Sigmoid colon (tissue), 7 donors: ENCODE results near the gene IRAK1. TPM values are rescaled to one million over a fixed set of nuclear protein-coding genes. Genes with fewer than 3 reads are reported as not detected.
A peak's percentile ranks its signal among the peaks of the same experiment; 100 is the strongest.

Experiments
- DNase-seq: peaks from one replicate; pipeline ENCODE4 v3.0.0-alpha.2; 2019
- H3K27ac ChIP-seq, 4 donors: fragments of 200-600 bp; sonication (generic); one replicate each; pipeline ENCODE4 v1.5.1; 2016 to 2019; ENCODE audit warnings: mild to moderate bottlenecking in 1 of 4
- H3K27me3 ChIP-seq, 3 donors: fragments of 200-600 bp; sonication (generic); one replicate each; pipeline ENCODE4 v1.5.1; 2019; ENCODE audit warnings: mild to moderate bottlenecking in 1 of 3
- H3K36me3 ChIP-seq, 4 donors: fragments of 200-600 bp; sonication (generic); one replicate each; pipeline ENCODE4 v1.5.1; 2016 to 2019
- H3K4me1 ChIP-seq, 4 donors: fragments of 200-600 bp; sonication (generic); one replicate each; pipeline ENCODE4 v1.5.1; 2017 to 2019
- H3K4me3 ChIP-seq, 4 donors: fragments of 200-600 bp; sonication (generic); one replicate each; pipeline ENCODE4 v1.5.1; 2017 to 2019; ENCODE audit warnings: mild to moderate bottlenecking in 2 of 4, moderate library complexity in 1 of 4
- H3K9me3 ChIP-seq, 4 donors: fragments of 200-600 bp in 3 of 4; sonication (generic) in 3 of 4; one replicate each; pipeline versions ENCODE4 v1.5.1 to v1.6.1; 2013 to 2019
- CTCF ChIP-seq, 4 experiments: fragments of 450-650 bp in 3 of 4; fragments of 200-600 bp in 1 of 4; IDR thresholded peaks; one replicate each; pipeline ENCODE4 v1.5.1; 2016 to 2019; ENCODE audit warnings: antibody characterized with exemption in 4 of 4, mild to moderate bottlenecking in 3 of 4, moderate library complexity in 2 of 4
- EP300 ChIP-seq, 4 donors: sonication (generic); formaldehyde crosslinking; IDR thresholded peaks; one replicate each; pipeline ENCODE4 v1.6.1; 2017; ENCODE audit warnings: antibody characterized with exemption in 4 of 4
- POLR2A ChIP-seq, 2 donors: fragments of 450-650 bp; IDR thresholded peaks; one replicate each; pipeline ENCODE4 v1.6.1; 2016; ENCODE audit warnings: antibody characterized with exemption in 2 of 2, mild to moderate bottlenecking in 2 of 2, moderate library complexity in 2 of 2
- POLR2AphosphoS5 ChIP-seq, 4 donors: sonication (generic); formaldehyde crosslinking; IDR thresholded peaks; one replicate each; pipeline ENCODE4 v1.6.1; 2017; ENCODE audit warnings: antibody characterized with exemption in 4 of 4
- WGBS, 2 donors: extraction: QIAGEN DNeasy Blood & Tissue Kit; methylation state at CpG; one replicate each; pipeline ENCODE4 v1.1.7; 2013; 5-methylcytosine and 5-hydroxymethylcytosine counted together
- intact Hi-C: fragments of 100-400 bp; cut with DNase I; formaldehyde crosslinking; loops from one replicate; pipeline ENCODE4 v1.15.1; 2023
- polyA plus RNA-seq, 3 donors: library from polyadenylated mRNA; stranded (reverse); fragments of 200-250 nt; gene quantifications; one replicate each; pipeline ENCODE4 v1.2.3, GENCODE V29; 2013
- total RNA-seq, 4 donors: library from RNA; depleted of rRNA; stranded (reverse); fragments of >200 nt; gene quantifications; one replicate each; pipeline ENCODE4 v1.1.0, GENCODE V29; 2016
- donor health status: healthy with polysubstance abuse.
- donor health status: Bipolar disorder and iron deficiency.
- donor health status: healthy.

Gene IRAK1
- total and polyA plus RNA-seq, 7 donors: 26.8 to 103 (median 41.7) TPM

- intact Hi-C loops: no loop called here
- DNase-seq: no peak
- Histone ChIP-seq H3K4me1 (peaks cover 0 to 68% (median 46%) of the 10 kb centered on the region in 4 donors), H3K9me3 (no peaks in the 10 kb centered on the region), H3K36me3 (no peaks in the 10 kb centered on the region), H3K27me3 (no peaks in the 10 kb centered on the region), H3K4me3 (no peak overlapping the region), H3K27ac (peak overlapping the region; percentile 39 to 81 (median 58))
- 83 to 88% methylated on average over 13 of the region's 13 CpGs for WGBS, 2 donors
- TF ChIP-seq POLR2A (IDR thresholded peaks at IDR 0.05) (no peak), EP300 (IDR thresholded peaks at IDR 0.05) (no peak), POLR2AphosphoS5 (IDR thresholded peaks at IDR 0.05) (no peak), CTCF (IDR thresholded peaks at IDR 0.05) (no peak)
Observed at GRCh38 chrX:154040863-154041262, 21.2 kb upstream of the IRAK1 start.

GRCh38 chrX:154040307-154040756 is 20.6 kb upstream of the IRAK1 start:
- intact Hi-C loops: no loop called here
- Histone ChIP-seq H3K4me1 (peaks cover 0 to 65% (median 45%) of the 10 kb centered on the region in 4 donors), H3K9me3 (no peaks in the 10 kb centered on the region), H3K4me3 (no peak overlapping the region), H3K27ac (peak overlapping the region; percentile 35 to 81 (median 58)), H3K27me3 (no peaks in the 10 kb centered on the region), H3K36me3 (no peaks in the 10 kb centered on the region)
- no peak for DNase-seq
- WGBS, 2 donors: 56 to 66% methylated on average over 7 of the region's 7 CpGs
- TF ChIP-seq EP300 (IDR thresholded peaks at IDR 0.05): no peak
- peak in 1 of 4 donors; percentile 44 for TF ChIP-seq POLR2AphosphoS5 (IDR thresholded peaks at IDR 0.05)

- no peak for DNase-seq
- Histone ChIP-seq H3K4me1 (peaks cover 0 to 65% (median 44%) of the 10 kb centered on the region in 4 donors), H3K27me3 (no peaks in the 10 kb centered on the region), H3K36me3 (no peaks in the 10 kb centered on the region), H3K27ac (peak overlapping the region; percentile 35 to 81 (median 58)), H3K4me3 (no peak overlapping the region), H3K9me3 (no peaks in the 10 kb centered on the region)
- TF ChIP-seq POLR2AphosphoS5 (IDR thresholded peaks at IDR 0.05) (no peak), CTCF (IDR thresholded peaks at IDR 0.05) (no peak), EP300 (IDR thresholded peaks at IDR 0.05) (no peak), POLR2A (IDR thresholded peaks at IDR 0.05) (no peak)
- intact Hi-C loops: no loop called here
- WGBS, 2 donors: 91 to 96% methylated on average over 11 of the region's 11 CpGs
Observed at GRCh38 chrX:154039577-154039976, 19.9 kb upstream of the IRAK1 start.

DNA sequence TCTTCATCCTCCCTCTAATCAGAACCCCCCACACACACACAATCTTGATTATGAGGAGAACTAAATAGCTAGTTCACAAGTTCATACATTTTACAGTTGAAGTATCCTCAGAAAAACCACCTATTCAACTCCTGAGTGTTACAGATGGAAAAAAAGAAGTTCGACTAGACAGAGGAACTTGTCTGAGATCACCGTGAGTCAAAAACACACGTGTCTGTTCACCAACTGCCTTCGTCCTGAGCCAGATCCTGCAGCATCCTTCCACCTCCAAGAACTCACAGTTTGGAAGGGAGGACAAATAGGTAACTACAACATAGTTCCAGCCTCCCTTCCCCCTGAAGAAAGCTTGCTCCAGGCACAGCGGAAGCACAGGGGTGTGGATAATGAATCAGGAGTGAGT is 19.0 kb upstream of the IRAK1 start:
- intact Hi-C loops: no loop called here
- DNase-seq: no peak
- TF ChIP-seq POLR2A (IDR thresholded peaks at IDR 0.05) (no peak), EP300 (IDR thresholded peaks at IDR 0.05) (no peak), POLR2AphosphoS5 (IDR thresholded peaks at IDR 0.05) (no peak), CTCF (IDR thresholded peaks at IDR 0.05) (no peak)
- no peaks in the 10 kb centered on the region for H3K36me3 ChIP-seq
- peaks cover 0 to 59% (median 41%) of the 10 kb centered on the region in 4 donors for H3K4me1 ChIP-seq
- no peaks in the 10 kb centered on the region for H3K27me3 ChIP-seq
- no peaks in the 10 kb centered on the region for H3K9me3 ChIP-seq
- WGBS, 2 donors: 89 to 90% methylated on average over 5 of the region's 5 CpGs
- H3K4me3 ChIP-seq: no peak overlapping the region
- peak overlapping the region in 1 of 4 donors; percentile 81 for H3K27ac ChIP-seq

GRCh38 chrX:154037754-154038153 is 18.1 kb upstream of the IRAK1 start:
- H3K36me3 ChIP-seq: no peaks in the 10 kb centered on the region
- 84 to 87% methylated on average over 5 of the region's 5 CpGs for WGBS, 2 donors
- TF ChIP-seq EP300 (IDR thresholded peaks at IDR 0.05): no peak
- TF ChIP-seq POLR2A (IDR thresholded peaks at IDR 0.05): no peak
- TF ChIP-seq POLR2AphosphoS5 (IDR thresholded peaks at IDR 0.05): no peak
- no peak for TF ChIP-seq CTCF (IDR thresholded peaks at IDR 0.05)
- intact Hi-C loops: no loop called here
- H3K4me3 ChIP-seq: no peak overlapping the region
- no peaks in the 10 kb centered on the region for H3K27me3 ChIP-seq
- peak overlapping the region in 1 of 4 donors; percentile 10 for H3K27ac ChIP-seq
- peaks cover 0 to 50% (median 36%) of the 10 kb centered on the region in 4 donors for H3K4me1 ChIP-seq
- no peak for DNase-seq
- no peaks in the 10 kb centered on the region for H3K9me3 ChIP-seq
